Measurements from ENCODE around the gene EDNRB. TPM values are rescaled to one million over a fixed set of nuclear protein-coding genes. Genes with fewer than 3 reads are reported as not detected.

The EDNRB gene
- total RNA-seq, 2 donors from 2014 or later, result 4.4 to 5.9 TPM

DNA sequence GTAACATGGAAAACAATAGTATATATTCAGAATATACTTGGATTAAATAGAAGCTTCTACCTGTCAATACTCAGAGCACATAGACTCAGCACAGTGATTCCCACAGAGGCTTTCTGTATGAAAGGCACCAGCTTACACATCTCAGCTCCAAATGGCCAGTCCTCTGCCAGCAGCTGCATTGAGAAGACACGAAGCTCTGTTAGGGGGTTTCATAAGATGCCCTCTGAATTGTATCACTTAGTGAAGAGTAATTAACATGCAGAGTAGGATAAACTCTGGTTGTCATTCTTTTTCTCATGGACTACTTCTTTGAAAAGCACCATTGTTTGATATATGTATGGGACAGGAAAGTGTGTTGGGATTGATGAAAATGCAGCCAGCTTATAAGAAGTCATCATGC, 15.2 kb downstream of the EDNRB start:
- H3K9ac ChIP-seq (ENCODE audit: extremely low read depth, low read length, poor library complexity, severe bottlenecking), result no peak overlapping the region
- peaks cover 4% of the 10 kb centered on the region for H3K36me3 Mint-ChIP-seq (ENCODE audit: low read depth)
- no peak overlapping the region for H3K4me3 Mint-ChIP-seq
- peaks cover 2% of the 10 kb centered on the region for H3K4me1 ChIP-seq (ENCODE audit: control insufficient read depth, insufficient read depth, low read length)
- no peaks in the 10 kb centered on the region for H3K27me3 Mint-ChIP-seq (ENCODE audit: insufficient read depth)
- DNase-seq, result no peak
- peaks cover 10% of the 10 kb centered on the region for H3K4me1 Mint-ChIP-seq
- no peaks in the 10 kb centered on the region for H3K27me3 ChIP-seq (ENCODE audit: control insufficient read depth, insufficient read depth, low read length, poor library complexity, severe bottlenecking)
- H3K4me3 ChIP-seq (ENCODE audit: low read length), result no peak overlapping the region
- TF ChIP-seq, protein P1, sequence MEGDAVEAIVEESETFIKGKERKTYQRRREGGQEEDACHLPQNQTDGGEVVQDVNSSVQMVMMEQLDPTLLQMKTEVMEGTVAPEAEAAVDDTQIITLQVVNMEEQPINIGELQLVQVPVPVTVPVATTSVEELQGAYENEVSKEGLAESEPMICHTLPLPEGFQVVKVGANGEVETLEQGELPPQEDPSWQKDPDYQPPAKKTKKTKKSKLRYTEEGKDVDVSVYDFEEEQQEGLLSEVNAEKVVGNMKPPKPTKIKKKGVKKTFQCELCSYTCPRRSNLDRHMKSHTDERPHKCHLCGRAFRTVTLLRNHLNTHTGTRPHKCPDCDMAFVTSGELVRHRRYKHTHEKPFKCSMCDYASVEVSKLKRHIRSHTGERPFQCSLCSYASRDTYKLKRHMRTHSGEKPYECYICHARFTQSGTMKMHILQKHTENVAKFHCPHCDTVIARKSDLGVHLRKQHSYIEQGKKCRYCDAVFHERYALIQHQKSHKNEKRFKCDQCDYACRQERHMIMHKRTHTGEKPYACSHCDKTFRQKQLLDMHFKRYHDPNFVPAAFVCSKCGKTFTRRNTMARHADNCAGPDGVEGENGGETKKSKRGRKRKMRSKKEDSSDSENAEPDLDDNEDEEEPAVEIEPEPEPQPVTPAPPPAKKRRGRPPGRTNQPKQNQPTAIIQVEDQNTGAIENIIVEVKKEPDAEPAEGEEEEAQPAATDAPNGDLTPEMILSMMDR (conservative IDR thresholded peaks at IDR 0.05), result no peak
- H3K27ac Mint-ChIP-seq, result no peak overlapping the region
- H3K27ac ChIP-seq (ENCODE audit: low read depth, low read length), result no peak overlapping the region
- 83 to 100% methylated on average over 1 of the region's 1 CpG for WGBS, 2 experiments (ENCODE audit: insufficient coverage in 1 of 2, insufficient read length in 1 of 2)
- peaks cover 29% of the 10 kb centered on the region for H3K9me3 ChIP-seq (ENCODE audit: control insufficient read depth, low read length)
- no peaks in the 10 kb centered on the region for H3K36me3 ChIP-seq (ENCODE audit: control insufficient read depth, insufficient read depth, low read length)
- peaks cover 14% of the 10 kb centered on the region for H3K9me3 Mint-ChIP-seq

DNA sequence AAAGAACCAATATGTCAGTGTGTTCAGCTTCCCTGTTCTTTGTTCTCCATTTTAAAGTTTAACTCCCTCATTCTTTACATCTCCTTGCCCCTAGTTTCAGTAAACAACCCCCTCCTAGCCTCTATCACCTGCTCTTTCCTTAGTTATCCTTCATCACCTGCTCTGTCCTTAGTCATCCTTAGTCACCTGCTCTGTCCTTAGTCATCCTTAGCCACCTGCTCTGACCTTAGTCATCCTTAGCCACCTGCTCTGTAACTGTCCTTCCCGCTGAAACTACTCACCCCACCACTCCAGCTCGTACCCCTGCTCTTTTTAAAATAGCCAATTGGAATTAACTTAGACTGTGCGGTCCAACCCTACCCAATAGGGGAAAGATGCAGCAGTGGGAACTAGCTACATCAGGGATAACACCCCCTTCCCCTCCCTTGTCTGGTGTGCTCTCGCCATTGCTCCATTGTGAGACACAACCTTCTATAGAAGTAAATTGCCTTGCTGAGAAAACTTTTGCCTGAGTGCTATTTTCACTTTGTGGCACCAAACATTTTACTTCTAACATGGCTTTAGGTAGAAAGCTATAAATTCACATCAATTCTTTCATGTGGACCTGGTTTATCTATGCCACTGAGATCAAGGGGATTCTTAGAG, 16.2 kb downstream of the EDNRB start:
- Mint-ChIP-seq H3K27ac (no peak overlapping the region), H3K4me1 (peaks cover 7% of the 10 kb centered on the region), H3K4me3 (no peak overlapping the region), H3K27me3 (ENCODE audit: insufficient read depth) (no peaks in the 10 kb centered on the region), H3K9me3 (peaks cover 14% of the 10 kb centered on the region), H3K36me3 (ENCODE audit: low read depth) (peaks cover 4% of the 10 kb centered on the region)
- TF ChIP-seq, protein P1 (conservative IDR thresholded peaks at IDR 0.05), result no peak
- Histone ChIP-seq H3K4me3 (ENCODE audit: low read length) (no peak overlapping the region), H3K27ac (ENCODE audit: low read depth, low read length) (no peak overlapping the region), H3K27me3 (ENCODE audit: control insufficient read depth, insufficient read depth, low read length, poor library complexity, severe bottlenecking) (no peaks in the 10 kb centered on the region), H3K9me3 (ENCODE audit: control insufficient read depth, low read length) (peaks cover 29% of the 10 kb centered on the region), H3K9ac (ENCODE audit: extremely low read depth, low read length, poor library complexity, severe bottlenecking) (no peak overlapping the region), H3K4me1 (ENCODE audit: control insufficient read depth, insufficient read depth, low read length) (peaks cover 2% of the 10 kb centered on the region), H3K36me3 (ENCODE audit: control insufficient read depth, insufficient read depth, low read length) (no peaks in the 10 kb centered on the region)
- 92 to 100% methylated on average over 1 to 4 of the region's 4 CpGs for WGBS, 2 experiments (ENCODE audit: insufficient coverage in 1 of 2, insufficient read length in 1 of 2)
- DNase-seq, result no peak

DNA sequence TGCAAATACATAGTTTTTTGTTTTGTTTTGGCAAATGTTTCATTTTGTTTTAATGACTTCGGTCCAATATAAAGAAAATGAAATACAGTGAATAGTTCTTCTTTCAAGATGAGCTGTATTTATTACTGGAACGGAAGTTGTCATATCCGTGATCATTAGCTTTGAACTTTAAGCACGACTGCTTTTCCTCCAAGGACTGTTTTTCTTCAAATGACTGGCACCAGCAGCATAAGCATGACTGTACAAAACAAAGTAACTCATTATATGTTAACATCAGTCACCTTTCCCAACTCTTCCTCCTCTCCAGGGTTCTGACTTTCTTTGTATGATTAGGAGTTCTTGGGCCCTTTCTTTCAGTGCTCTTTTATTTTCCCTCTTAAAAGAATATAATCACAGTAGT, 20.5 kb downstream of the EDNRB start:
- H3K9me3 ChIP-seq (ENCODE audit: control insufficient read depth, low read length), result peaks cover 13% of the 10 kb centered on the region
- Mint-ChIP-seq H3K4me1 (peaks cover 3% of the 10 kb centered on the region), H3K36me3 (ENCODE audit: low read depth) (peaks cover 4% of the 10 kb centered on the region), H3K27ac (no peak overlapping the region), H3K27me3 (ENCODE audit: insufficient read depth) (no peaks in the 10 kb centered on the region), H3K9me3 (peaks cover 9% of the 10 kb centered on the region), H3K4me3 (no peak overlapping the region)
- no peaks in the 10 kb centered on the region for H3K27me3 ChIP-seq (ENCODE audit: control insufficient read depth, insufficient read depth, low read length, poor library complexity, severe bottlenecking)
- H3K4me3 ChIP-seq (ENCODE audit: low read length), result no peak overlapping the region
- TF ChIP-seq, protein P1 (conservative IDR thresholded peaks at IDR 0.05), result no peak
- H3K36me3 ChIP-seq (ENCODE audit: control insufficient read depth, insufficient read depth, low read length), result no peaks in the 10 kb centered on the region
- no peak overlapping the region for H3K9ac ChIP-seq (ENCODE audit: extremely low read depth, low read length, poor library complexity, severe bottlenecking)
- 91 to 94% methylated on average over 4 of the region's 4 CpGs for WGBS, 2 experiments (ENCODE audit: insufficient coverage in 1 of 2, insufficient read length in 1 of 2)
- H3K27ac ChIP-seq (ENCODE audit: low read depth, low read length), result no peak overlapping the region
- no peaks in the 10 kb centered on the region for H3K4me1 ChIP-seq (ENCODE audit: control insufficient read depth, insufficient read depth, low read length)
- DNase-seq, result no peak
